PC-3 (cell line): ENCODE measurements around the gene B4GALT2. TPM values are rescaled to one million over a fixed set of nuclear protein-coding genes. Genes with fewer than 3 reads are reported as not detected.
A peak's percentile ranks its signal among the peaks of the same experiment; 100 is the strongest.

ENCODE experiments used
- ATAC-seq: fragments of 200-7000 bp; cut with Tn5 transposase; 2 replicates; pipeline ENCODE4 v1.9.1; 2020; ENCODE audit warnings: mild to moderate bottlenecking, moderate library complexity
- BruUV-seq: library from RNA; stranded (reverse); fragments of 400-500 nt; replicated peaks from 2 replicates; lab custom pipeline; 2021; lab: Mats Ljungman, UMichigan
- CTCF ChIA-PET: fragments of 300-600 bp; sonication (Branson Sonifier 250); formaldehyde crosslinking; loops from one replicate; lab custom pipeline; 2022; ENCODE audit warnings: antibody characterized with exemption; lab: Charles Lee
- POLR2A ChIA-PET: fragments of 300-600 bp; sonication (Branson Sonifier 250); formaldehyde crosslinking; loops from one replicate; lab custom pipeline; 2022; ENCODE audit warnings: antibody characterized with exemption; ENCODE audit not compliant: unreplicated experiment; lab: Charles Lee
- DNase-seq: peaks from one replicate; pipeline ENCODE4 v3.0.0-alpha.2; 2015
- H2AFZ ChIP-seq: fragments of 300-600 bp; sonication (generic); 2 replicates; pipeline ENCODE4 v1.6.0; 2016; ENCODE audit warnings: antibody characterized with exemption, low read length
- H3F3A ChIP-seq: fragments of 300-600 bp; sonication (generic); one replicate; pipeline ENCODE4 v1.6.0; 2017; ENCODE audit warnings: antibody characterized with exemption, low read length, control low read depth, mild to moderate bottlenecking; ENCODE audit not compliant: unreplicated experiment
- H3K27ac ChIP-seq: fragments of 300-600 bp; sonication (generic); 2 replicates; pipeline ENCODE4 v1.5.1; 2016; ENCODE audit warnings: mild to moderate bottlenecking, low read length
- H3K27me3 ChIP-seq: fragments of 300-600 bp; sonication (generic); 2 replicates; pipeline ENCODE4 v1.6.1; 2016; ENCODE audit warnings: low read length, mixed read lengths
- H3K36me3 ChIP-seq: fragments of 300-600 bp; sonication (generic); 2 replicates; pipeline ENCODE4 v1.6.1; 2016; ENCODE audit warnings: low read depth, mixed run types, low read length, mixed read lengths
- H3K4me1 ChIP-seq: fragments of 300-600 bp; sonication (generic); 2 replicates; pipeline ENCODE4 v1.5.1; 2016; ENCODE audit warnings: low read length; ENCODE audit not compliant: insufficient read depth
- H3K4me2 ChIP-seq: fragments of 300-600 bp; sonication (generic); 2 replicates; pipeline ENCODE4 v1.6.0; 2016; ENCODE audit warnings: low read length
- H3K4me3 ChIP-seq: fragments of 300-600 bp; sonication (generic); 2 replicates; pipeline ENCODE4 v1.5.1; 2016; ENCODE audit warnings: mild to moderate bottlenecking, low read length, mixed read lengths
- H3K79me2 ChIP-seq: fragments of 300-600 bp; sonication (generic); 2 replicates; pipeline ENCODE4 v1.6.1; 2017; ENCODE audit warnings: low read length, mixed read lengths
- H3K9ac ChIP-seq: fragments of 300-600 bp; sonication (generic); 2 replicates; pipeline ENCODE4 v1.6.0; 2016; ENCODE audit warnings: mild to moderate bottlenecking, low read length
- H3K9me2 ChIP-seq: fragments of 300-600 bp; sonication (generic); replicated peaks from 2 replicates; pipeline ENCODE4 v1.6.1; 2016; ENCODE audit warnings: mixed run types, low read length, mixed read lengths
- H3K9me3 ChIP-seq: fragments of 300-600 bp; sonication (generic); 2 replicates; pipeline ENCODE4 v1.6.1; 2016; ENCODE audit warnings: low read length, mixed read lengths
- H4K20me1 ChIP-seq: fragments of 300-600 bp; sonication (generic); 2 replicates; pipeline ENCODE4 v1.6.1; 2016; ENCODE audit warnings: low read length, mixed read lengths
- CTCF ChIP-seq: fragments of 300-600 bp; sonication (generic); conservative IDR thresholded peaks from 2 replicates; pipeline ENCODE4 v1.5.1; 2017; ENCODE audit warnings: antibody characterized with exemption, low read depth, mild to moderate bottlenecking, low read length
- EZH2 ChIP-seq: fragments of 300-600 bp; sonication (generic); IDR thresholded peaks from one replicate; pipeline ENCODE4 v1.6.1; 2017; ENCODE audit warnings: antibody characterized with exemption, mild to moderate bottlenecking, low read length; ENCODE audit not compliant: unreplicated experiment
- EZH2phosphoT487 ChIP-seq: fragments of 300-600 bp; sonication (generic); IDR thresholded peaks from 2 replicates; pipeline ENCODE4 v1.6.1; 2018; ENCODE audit warnings: mild to moderate bottlenecking, antibody characterized with exemption, low read length, borderline replicate concordance
- intact Hi-C: fragments of 100-400 bp; cut with micrococcal nuclease; formaldehyde crosslinking; loops from 2 replicates; pipeline ENCODE4 v1.9.0; 2023
- total RNA-seq: library from RNA; depleted of rRNA; stranded (reverse); fragments of >200 nt; gene quantifications from 2 replicates; pipeline ENCODE4 v1.2.3, GENCODE V29; 2014

The B4GALT2 gene
- total RNA-seq, 1 experiment from 2014 or later = 103 TPM

GRCh38 chr1:44029911-44030604, 51.0 kb downstream of the B4GALT2 start:
- no peaks in the 10 kb centered on the region for H3K36me3 ChIP-seq
- ATAC-seq (peak; percentile 62), DNase-seq (peak; percentile 92)
- no peak for TF ChIP-seq EZH2
- no peak for TF ChIP-seq CTCF
- TF ChIP-seq EZH2phosphoT487 = no peak
- H3K9ac ChIP-seq = peak overlapping the region; percentile 98
- intact Hi-C loops = no loop called here
- H3K27me3 ChIP-seq = no peaks in the 10 kb centered on the region
- peak overlapping the region; percentile 91 for H3K4me3 ChIP-seq
- H3K9me3 ChIP-seq = no peaks in the 10 kb centered on the region
- H3K4me1 ChIP-seq = peaks cover 54% of the 10 kb centered on the region
- no TSS peak for BruUV-seq
- H3K79me2 ChIP-seq = peaks cover 24% of the 10 kb centered on the region
- H3K4me2 ChIP-seq = peak overlapping the region; percentile 90
- H3K9me2 ChIP-seq = no peaks in the 10 kb centered on the region
- H3K27ac ChIP-seq = peak overlapping the region; percentile 98
- no peaks in the 10 kb centered on the region for H3F3A ChIP-seq
- ChIA-PET POLR2A (interaction anchor here (0.9 kb wide), 1 partner anchor 18 kb away, joined by 5 read pairs; no protein-coding TSS in a partner anchor), CTCF (interaction anchor here (1.0 kb wide), 1 partner anchor 18 kb away, joined by 5 read pairs; no protein-coding TSS in a partner anchor)
- no peaks in the 10 kb centered on the region for H4K20me1 ChIP-seq
- H2AFZ ChIP-seq = peak overlapping the region; percentile 45

DNA sequence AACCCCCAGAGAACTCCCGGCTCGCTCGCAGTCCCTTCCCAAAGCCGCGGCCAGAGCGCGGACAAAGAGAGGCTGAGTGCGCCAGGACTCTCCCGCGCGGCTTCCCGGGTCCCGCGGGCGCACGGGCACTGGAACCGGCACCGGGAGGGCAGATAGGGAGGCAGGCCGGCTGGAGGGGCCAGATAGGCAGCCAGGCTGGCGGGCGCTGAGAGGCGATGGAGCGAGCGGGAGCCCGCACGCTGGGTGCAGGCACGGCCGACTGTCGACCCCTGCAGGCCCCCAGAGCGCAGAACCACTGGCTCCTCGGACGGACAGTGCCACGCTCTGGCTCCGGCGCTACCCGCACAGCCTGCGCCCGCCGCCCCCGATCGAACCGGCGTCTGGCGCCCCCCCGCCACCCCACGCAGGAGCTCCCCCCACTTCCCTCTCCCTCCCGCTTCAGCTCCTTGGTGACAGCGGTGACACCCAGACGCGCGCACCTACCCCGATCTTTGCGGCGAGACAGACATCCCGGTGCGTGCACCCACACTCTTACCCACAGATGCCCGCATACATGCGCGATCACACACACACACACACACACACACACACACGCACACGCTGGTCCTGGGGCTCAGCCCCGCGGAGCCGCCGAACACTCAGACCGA, 51.7 kb downstream of the B4GALT2 start:
- Histone ChIP-seq H3K27ac (peak overlapping the region; percentile 98), H3F3A (no peaks in the 10 kb centered on the region), H3K4me3 (peak overlapping the region; percentile 91), H3K4me1 (peaks cover 48% of the 10 kb centered on the region), H3K27me3 (no peaks in the 10 kb centered on the region), H3K4me2 (peak overlapping the region; percentile 90), H3K9me2 (no peaks in the 10 kb centered on the region), H3K36me3 (no peaks in the 10 kb centered on the region), H3K79me2 (peaks cover 24% of the 10 kb centered on the region), H4K20me1 (no peaks in the 10 kb centered on the region), H3K9me3 (no peaks in the 10 kb centered on the region), H2AFZ (peak overlapping the region; percentile 61), H3K9ac (peak overlapping the region; percentile 98)
- peak; percentile 23 for ATAC-seq
- POLR2A ChIA-PET = interaction anchor here (0.6 to 0.9 kb wide), 6 partner anchors 18 to 578 kb away, joined by 5 to 17 read pairs (median 12); no protein-coding TSS in a partner anchor
- intact Hi-C loops = no loop called here
- no peak for DNase-seq
- TF ChIP-seq CTCF (peak; percentile 23), EZH2phosphoT487 (no peak)
- CTCF ChIA-PET = interaction anchor here (0.6 to 1.0 kb wide), 4 partner anchors 17 to 347 kb away, joined by 3 to 5 read pairs (median 4); no protein-coding TSS in a partner anchor
- no TSS peak for BruUV-seq
